ENCODE data around the gene FOXK1.
"Not testable (repeated sequence)": the region's sequence is repeated elsewhere in the genome, so short reads cannot be mapped to it uniquely, and the experiment has no call there.

Gene FOXK1

DNA sequence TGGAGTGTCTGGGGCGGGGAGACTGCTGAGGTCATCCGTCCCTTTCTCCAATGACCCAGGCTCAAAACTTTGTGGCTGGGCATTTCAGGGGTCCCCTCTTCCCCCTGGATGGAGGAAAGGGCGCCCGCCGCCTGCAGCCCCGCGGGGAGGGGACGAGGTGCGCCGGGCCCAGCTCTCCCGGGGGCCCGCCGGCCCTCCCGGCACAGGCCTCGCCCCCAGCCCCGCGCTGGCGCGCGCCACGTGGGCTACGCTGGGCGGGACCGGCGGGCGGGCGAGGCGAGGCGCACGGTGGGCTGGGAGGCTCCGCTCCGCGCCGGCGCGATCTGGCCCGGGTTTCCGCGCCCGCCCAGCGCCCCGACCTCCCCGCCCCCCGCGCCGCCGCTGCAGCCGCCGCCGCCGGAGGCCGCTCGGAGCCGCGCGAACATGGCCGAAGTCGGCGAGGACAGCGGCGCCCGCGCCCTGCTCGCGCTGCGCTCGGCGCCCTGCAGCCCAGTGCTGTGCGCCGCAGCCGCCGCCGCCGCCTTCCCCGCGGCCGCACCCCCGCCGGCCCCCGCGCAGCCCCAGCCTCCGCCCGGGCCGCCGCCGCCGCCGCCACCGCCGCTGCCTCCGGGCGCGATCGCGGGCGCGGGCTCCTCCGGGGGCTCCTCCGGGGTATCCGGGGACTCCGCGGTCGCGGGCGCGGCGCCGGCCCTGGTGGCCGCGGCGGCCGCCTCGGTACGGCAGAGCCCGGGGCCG is at the start of gene FOXK1:
Gene FOXK1, plus strand, starts transcription at position 410 of the 735 bp plus-strand sequence. Its CDS starts 14 bp downstream, at position 424.
- peak; percentile 47 to 49 for DNase-seq (ENCODE audit: low read depth in 2 of 2)

DNA sequence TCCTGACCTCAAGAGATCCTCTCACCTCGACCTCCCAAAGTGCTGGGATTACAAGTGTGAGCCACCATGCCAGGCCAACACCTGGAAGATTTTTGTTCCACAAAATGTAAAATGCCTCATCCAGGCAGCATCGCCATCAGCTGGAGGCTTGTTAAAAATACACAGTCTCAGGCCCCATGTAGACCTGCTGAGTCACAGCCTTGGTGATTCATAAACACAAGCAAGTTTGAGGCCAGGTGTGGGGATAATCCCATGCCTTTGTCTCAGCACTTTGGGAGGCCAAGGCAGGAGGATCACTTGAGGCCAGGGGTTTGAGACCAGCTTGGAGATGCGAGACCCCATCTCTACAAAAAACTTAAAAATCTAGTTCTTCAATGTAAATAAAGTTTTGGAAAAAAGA is 49.1 kb upstream of the FOXK1 start:
- DNase-seq (ENCODE audit: low read depth in 2 of 2) = no peak

GRCh38 chr7:4634166-4634565 is 47.9 kb upstream of the FOXK1 start:
- DNase-seq (ENCODE audit: low read depth in 2 of 2) = no peak

DNA sequence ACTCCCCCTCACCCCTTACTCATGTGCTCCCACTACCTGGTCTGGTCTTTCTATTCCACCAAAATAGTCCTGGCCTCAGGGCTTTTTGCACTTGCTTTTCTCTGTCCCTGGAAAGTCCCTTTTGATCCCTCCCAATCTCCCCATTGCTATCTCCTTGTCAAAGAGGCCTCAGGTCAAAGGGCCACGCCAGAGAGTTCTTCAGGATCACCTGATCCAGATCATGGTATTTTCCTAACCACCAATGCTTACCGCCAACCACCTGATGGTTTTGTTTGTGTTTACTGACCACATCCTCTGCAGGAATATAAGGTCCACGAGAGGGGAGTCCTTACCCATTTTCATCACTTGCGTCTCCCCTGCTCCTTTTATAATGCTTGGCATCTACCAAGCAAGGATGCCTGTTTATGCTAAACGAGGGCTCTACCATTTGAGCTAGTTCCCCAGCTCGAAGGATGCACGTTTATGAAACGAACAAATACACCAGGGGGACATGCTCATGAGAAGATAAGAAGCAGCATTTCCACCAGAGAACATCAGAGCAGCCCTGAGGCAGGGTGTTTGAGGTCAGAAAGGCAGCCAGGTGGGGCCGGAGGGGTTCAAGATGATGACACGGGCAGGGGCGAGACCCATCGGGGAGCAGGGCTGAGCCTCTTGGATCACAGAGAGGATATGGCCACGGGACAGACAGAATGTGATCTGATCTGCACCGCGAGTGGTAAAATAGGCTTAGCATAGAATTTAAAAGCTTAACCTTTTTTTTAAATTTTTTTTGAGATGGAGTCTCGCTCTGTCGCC is 43.1 kb upstream of the FOXK1 start:
- DNase-seq (ENCODE audit: low read depth in 2 of 2) = no peak

GRCh38 chr7:4641091-4641666 is 40.9 kb upstream of the FOXK1 start:
- no peak for DNase-seq (ENCODE audit: low read depth in 2 of 2)

GRCh38 chr7:4641667-4642467 is 40.2 kb upstream of the FOXK1 start:
- DNase-seq (ENCODE audit: low read depth in 2 of 2) = peak; percentile 81 to 83

- no peak for DNase-seq (ENCODE audit: low read depth in 2 of 2)
Measured at GRCh38 chr7:4642468-4643203, 39.5 kb upstream of the FOXK1 start.

- DNase-seq (ENCODE audit: low read depth in 2 of 2) = not testable (repeated sequence)
Measured at GRCh38 chr7:4643204-4643471, 39.0 kb upstream of the FOXK1 start.

DNA sequence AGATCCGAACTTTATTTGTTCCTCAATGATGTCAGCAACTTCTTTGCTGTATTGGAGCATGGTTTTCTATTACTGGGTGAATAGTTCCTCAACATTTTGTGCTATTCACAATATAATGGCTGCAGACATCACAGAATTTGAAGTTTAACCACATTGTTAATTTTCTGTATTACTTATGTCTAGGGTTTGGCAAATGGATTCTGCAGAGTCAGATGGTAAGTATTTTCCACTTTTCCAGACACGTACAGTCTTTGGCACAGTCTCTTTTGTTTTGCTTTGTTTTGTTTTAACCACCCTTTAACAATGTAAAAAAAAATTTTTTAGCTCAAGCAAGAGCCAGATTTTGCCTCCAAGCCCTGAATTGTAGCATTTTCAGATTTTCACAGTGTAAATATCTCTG is 36.8 kb upstream of the FOXK1 start:
- DNase-seq (ENCODE audit: low read depth in 2 of 2) = no peak

DNA sequence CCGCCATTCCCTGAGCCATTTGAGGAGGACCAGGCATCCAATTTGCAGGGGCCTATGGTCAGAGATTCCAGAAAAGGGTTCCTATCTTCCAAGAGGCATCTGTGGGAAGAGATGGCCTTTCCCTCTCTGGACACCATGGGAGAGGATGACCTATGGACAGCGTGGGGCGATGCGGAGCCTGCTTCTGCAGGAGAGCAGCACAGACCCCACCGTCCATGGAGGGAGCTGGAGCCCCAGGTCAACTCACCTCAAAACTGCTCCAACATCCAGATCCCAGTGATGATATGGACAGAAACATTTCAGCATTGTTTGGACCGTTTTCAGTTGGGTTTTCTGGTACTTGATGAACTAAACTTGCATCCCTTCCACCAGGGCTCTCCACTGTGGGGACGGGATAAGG is 34.0 kb upstream of the FOXK1 start:
- no peak for DNase-seq (ENCODE audit: low read depth in 2 of 2)

GRCh38 chr7:4650433-4651047 is 31.6 kb upstream of the FOXK1 start:
- no peak for DNase-seq (ENCODE audit: low read depth in 2 of 2)

DNA sequence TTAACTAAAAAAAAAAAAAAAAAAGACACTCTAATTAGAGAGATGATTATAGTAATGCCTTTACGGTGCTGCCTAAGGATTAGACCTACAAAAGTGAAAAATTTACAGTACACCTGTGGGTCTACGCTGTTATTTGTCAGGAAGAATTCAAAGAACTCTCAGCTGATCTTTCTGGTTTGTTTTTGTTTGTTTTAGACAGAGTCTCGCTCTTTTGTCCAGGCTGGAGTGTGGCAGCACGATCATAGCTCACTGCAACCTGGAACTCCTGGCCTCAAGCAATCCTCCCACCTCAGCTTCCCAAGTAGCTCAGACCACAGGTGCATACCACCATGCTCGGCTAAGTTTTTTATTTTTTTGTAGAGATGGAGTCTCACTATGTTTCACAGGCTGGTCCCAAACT is 28.3 kb upstream of the FOXK1 start:
- DNase-seq (ENCODE audit: low read depth in 2 of 2) = no peak

DNA sequence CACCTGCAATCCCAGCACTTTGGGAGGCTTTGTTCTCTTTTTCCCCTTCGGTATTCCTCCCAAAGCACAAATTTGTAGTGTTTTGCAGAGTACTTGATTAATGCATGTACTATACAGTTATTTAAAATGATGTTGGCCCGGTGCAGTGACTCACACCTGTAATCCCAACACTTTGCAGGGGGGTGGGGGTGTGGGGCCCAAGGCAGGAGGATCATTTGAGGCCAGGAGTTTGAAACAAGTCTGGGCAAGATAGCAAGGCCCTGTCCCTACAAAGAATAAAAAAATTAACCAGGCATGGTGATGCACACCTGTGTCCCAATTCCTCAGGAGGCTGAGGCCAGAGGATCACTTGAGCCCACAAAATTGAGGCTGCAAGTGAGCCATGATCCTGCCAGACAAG is 26.8 kb upstream of the FOXK1 start:
- DNase-seq (ENCODE audit: low read depth in 2 of 2) = no peak

- no peak for DNase-seq (ENCODE audit: low read depth in 2 of 2)
Measured at GRCh38 chr7:4655896-4656295, 26.2 kb upstream of the FOXK1 start.

DNA sequence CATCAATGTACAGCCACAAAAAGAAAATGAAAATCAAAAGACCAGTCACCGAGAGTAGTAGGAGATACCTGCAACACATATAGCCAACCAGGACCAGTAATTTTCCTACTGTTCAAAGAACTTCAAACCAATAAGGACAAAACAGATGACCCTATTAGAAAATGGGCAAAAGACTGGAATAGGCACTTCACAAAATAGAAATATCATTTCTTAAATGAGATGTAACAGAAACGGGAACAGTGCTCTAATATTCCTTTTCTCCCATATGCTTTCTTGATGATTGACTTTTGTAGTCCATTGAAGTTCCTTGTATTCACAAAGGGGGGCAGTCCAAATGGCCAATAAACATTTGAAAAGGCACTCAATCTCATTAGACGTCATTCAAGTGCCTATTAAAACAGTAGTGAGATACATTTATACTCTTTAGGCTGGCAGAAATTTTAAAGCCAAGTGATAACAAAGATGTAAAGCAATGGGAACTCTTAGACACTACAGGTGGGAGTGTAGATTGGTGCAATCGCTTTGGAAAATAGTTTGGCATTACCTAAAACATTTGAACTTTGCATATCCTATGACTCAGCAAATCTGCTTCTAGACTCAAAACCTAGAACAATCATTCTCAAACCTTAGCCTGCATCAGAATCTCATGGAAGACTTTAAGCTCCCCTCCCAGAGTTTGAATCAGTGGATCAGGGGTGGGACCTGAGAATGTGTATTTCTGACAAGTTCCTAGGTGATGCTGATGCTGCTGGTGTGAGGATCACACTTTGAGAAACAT is 24.3 kb upstream of the FOXK1 start:
- no peak for DNase-seq (ENCODE audit: low read depth in 2 of 2)

DNA sequence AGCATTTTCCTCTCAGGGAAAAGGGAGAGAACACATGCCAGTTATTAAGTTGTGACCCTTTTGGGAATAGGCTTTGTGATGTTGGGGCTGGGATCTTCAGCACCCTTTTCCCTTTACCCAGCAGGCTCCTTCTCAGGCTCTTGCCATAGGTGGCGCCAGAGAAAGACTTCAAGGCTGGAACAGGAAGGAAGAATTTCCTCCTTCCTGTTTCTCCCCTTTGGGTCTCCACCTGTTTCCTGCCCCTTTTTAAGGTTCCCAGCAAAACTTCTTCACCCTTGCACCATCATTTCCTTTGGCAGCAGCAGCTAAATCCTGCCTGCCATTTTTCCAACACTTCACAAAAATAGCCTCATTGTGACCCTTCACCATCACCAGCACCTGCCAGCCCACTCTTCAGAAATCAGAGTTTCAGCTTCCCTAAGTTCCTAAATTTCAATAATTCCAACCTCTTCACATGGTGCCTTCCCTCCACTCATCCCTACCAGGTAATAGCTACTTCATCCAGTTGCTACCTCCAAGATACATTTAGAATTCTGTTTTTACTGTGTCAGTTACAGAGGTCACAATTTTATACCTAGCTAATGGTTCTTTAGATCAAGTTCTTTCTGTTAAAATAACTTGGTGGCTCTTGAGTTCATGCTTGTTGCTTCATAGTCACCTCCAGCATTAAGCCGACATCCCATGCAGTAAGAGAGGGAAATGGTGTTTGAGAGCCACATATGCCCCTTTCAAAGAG is 22.4 kb upstream of the FOXK1 start:
- DNase-seq (ENCODE audit: low read depth in 2 of 2) = no peak

DNA sequence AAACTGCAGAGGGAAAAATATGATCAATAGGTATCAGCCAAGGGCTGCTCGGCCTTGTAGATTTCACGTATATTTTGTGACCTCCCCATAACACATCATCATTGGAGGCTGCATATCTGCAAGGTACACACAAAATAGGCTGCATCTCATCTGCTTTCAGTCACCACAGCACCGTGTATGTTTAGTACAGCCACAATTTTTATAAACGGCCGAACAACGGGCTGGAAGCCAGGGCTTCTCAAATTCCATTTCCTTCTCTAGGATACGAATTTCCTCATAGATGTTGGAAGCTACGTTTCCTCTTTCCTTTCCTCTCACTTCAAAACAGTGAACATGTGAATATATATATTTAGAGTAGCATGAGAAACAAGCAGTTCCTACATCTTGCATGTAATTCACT is 20.2 kb upstream of the FOXK1 start:
- no peak for DNase-seq (ENCODE audit: low read depth in 2 of 2)

DNA sequence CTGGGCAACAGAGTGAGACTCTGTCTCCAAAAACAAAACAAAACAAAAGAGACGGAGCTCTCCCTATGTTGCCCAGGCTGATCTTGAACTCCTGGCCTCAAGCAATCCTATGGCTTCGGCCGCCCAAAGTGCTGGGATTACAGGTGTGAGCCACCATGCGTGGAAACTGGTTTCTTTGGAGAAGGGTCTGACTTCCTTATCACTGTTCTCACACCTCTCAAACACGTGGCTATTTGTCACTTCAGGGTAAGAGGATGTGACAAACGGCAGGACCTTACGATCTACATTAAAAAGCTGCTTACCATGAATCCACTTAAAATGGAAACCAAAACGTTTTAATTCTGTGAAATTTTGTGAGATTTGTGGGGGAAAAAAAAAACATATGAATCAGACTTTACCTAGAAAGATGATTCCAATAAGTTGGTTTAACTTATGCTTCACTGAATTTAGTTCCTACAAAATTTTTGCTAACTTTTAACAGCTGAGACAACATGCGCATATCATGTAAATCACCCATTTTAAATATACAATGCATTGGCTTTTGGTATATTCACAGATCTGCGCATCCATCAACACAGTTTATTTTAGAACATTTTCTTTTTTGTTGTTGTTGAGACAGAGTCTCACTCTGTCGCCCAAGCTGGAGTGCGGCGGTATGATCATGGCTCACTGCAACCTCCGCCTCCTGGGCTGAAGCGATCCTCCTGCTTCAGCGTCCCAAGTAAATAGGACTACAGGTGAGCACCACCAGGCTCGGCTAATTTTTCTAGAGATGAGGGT is 18.7 kb upstream of the FOXK1 start:
- no peak for DNase-seq (ENCODE audit: low read depth in 2 of 2)

- DNase-seq (ENCODE audit: low read depth in 2 of 2) = peak; percentile 91 to 93
Measured at GRCh38 chr7:4665661-4666060, 16.4 kb upstream of the FOXK1 start.
